ENCODE measurements around the gene TMEM217. TPM values are rescaled to one million over a fixed set of nuclear protein-coding genes. Genes with fewer than 3 reads are reported as not detected.

Gene TMEM217
- total RNA-seq, 3 donors from 2014 or later: 0.96 to 1.6 (median 1.5) TPM

GRCh38 chr6:37222125-37222967 is 35.6 kb downstream of the TMEM217 start:
- peaks cover 4% of the 10 kb centered on the region for H3K4me1 ChIP-seq (ENCODE audit: low read depth)
- TF ChIP-seq, protein P1, sequence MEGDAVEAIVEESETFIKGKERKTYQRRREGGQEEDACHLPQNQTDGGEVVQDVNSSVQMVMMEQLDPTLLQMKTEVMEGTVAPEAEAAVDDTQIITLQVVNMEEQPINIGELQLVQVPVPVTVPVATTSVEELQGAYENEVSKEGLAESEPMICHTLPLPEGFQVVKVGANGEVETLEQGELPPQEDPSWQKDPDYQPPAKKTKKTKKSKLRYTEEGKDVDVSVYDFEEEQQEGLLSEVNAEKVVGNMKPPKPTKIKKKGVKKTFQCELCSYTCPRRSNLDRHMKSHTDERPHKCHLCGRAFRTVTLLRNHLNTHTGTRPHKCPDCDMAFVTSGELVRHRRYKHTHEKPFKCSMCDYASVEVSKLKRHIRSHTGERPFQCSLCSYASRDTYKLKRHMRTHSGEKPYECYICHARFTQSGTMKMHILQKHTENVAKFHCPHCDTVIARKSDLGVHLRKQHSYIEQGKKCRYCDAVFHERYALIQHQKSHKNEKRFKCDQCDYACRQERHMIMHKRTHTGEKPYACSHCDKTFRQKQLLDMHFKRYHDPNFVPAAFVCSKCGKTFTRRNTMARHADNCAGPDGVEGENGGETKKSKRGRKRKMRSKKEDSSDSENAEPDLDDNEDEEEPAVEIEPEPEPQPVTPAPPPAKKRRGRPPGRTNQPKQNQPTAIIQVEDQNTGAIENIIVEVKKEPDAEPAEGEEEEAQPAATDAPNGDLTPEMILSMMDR (IDR thresholded peaks at IDR 0.05): no peak
- intact Hi-C loops (cut with DNase I, micrococcal nuclease): no loop called here
- H3K36me3 ChIP-seq (ENCODE audit: low read depth): no peaks in the 10 kb centered on the region
- H3K4me3 ChIP-seq: peak overlapping the region; percentile 22
- H3K9me3 ChIP-seq: no peaks in the 10 kb centered on the region
- DNase-seq (peak; percentile 77 to 88 (median 85)), ATAC-seq (peak; percentile 94)

- Histone ChIP-seq H3K4me3 (no peak overlapping the region), H3K4me1 (ENCODE audit: low read depth) (peaks cover 4% of the 10 kb centered on the region), H3K9me3 (no peaks in the 10 kb centered on the region), H3K36me3 (ENCODE audit: low read depth) (no peaks in the 10 kb centered on the region)
- DNase-seq: no peak
- TF ChIP-seq, protein P1 (IDR thresholded peaks at IDR 0.05): no peak
- intact Hi-C loops (cut with DNase I, micrococcal nuclease): no loop called here
- ATAC-seq: no peak
Observed at GRCh38 chr6:37221585-37222124, 36.3 kb downstream of the TMEM217 start.

DNA sequence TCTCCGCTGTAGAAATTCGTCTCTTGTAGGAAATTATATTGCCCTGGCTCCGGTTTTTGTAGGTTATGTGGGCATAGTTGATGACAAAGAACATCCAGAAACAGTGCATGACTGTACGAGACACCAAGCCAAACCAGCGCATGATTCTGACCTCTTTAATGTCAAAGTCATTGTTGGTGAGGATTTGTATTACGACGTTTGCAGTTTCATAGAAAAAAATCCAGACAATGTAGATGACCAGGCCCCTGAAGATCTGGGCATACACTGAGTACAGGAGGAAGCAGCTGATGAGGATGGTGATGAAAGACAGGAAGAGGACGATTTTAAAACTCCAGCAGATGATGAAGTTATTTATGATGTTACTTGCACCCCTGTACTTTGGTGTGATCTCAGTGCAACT is 39.4 kb downstream of the TMEM217 start:
- TF ChIP-seq, protein P1 (IDR thresholded peaks at IDR 0.05): no peak
- no peak for DNase-seq
- no peak overlapping the region for H3K4me3 ChIP-seq
- no peak for ATAC-seq
- intact Hi-C loops (cut with DNase I, micrococcal nuclease): no loop called here
- no peaks in the 10 kb centered on the region for H3K9me3 ChIP-seq
- no peaks in the 10 kb centered on the region for H3K36me3 ChIP-seq (ENCODE audit: low read depth)
- H3K4me1 ChIP-seq (ENCODE audit: low read depth): peaks cover 4% of the 10 kb centered on the region

GRCh38 chr6:37218061-37218460 is 39.9 kb downstream of the TMEM217 start:
- Histone ChIP-seq H3K9me3 (no peaks in the 10 kb centered on the region), H3K4me3 (no peak overlapping the region), H3K36me3 (ENCODE audit: low read depth) (no peaks in the 10 kb centered on the region), H3K4me1 (ENCODE audit: low read depth) (peaks cover 4% of the 10 kb centered on the region)
- ATAC-seq (no peak), DNase-seq (no peak)
- TF ChIP-seq, protein P1 (IDR thresholded peaks at IDR 0.05): no peak
- intact Hi-C loops (cut with DNase I, micrococcal nuclease): no loop called here

DNA sequence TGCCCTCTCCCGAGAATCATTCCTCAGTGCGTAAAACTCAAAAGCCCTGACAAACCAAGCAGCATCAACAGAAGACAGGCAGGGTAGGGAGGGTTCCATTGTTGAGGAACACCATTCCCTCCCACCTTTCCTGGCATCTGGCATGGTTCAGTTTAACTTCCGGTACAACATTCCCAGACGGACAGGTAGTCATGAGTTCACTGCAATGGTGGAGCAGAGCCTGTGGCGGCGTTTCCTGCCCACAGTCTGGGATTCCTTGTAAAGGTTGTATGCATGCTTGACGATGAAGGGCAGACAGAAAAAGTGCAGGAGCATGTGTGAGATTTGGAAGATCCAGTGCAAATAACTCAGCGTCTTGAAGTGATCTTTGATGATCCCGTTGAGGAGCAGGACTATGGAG is 45.7 kb downstream of the TMEM217 start:
- no peak overlapping the region for H3K4me3 ChIP-seq
- TF ChIP-seq, protein P1 (IDR thresholded peaks at IDR 0.05): no peak
- DNase-seq (no peak), ATAC-seq (no peak)
- H3K4me1 ChIP-seq (ENCODE audit: low read depth): peaks cover 6% of the 10 kb centered on the region
- H3K36me3 ChIP-seq (ENCODE audit: low read depth): no peaks in the 10 kb centered on the region
- intact Hi-C loops (cut with DNase I, micrococcal nuclease): no loop called here
- no peaks in the 10 kb centered on the region for H3K9me3 ChIP-seq

All from mucosa of descending colon (tissue), 3 donors.